ENCODE results near the gene CCDC88C.

CCDC88C gene

GRCh38 chr14:91377700-91378652, 39.6 kb downstream of the CCDC88C start:
- no peak for DNase-seq (ENCODE audit: low read depth)

- DNase-seq (ENCODE audit: low read depth), result no peak
These were observed 40.8 kb downstream of the CCDC88C start for GRCh38 chr14:91376547-91377477.

GRCh38 chr14:91375720-91376452, 41.7 kb downstream of the CCDC88C start:
- DNase-seq (ENCODE audit: low read depth), result no peak

- no peak for DNase-seq (ENCODE audit: low read depth)
These were observed 42.5 kb downstream of the CCDC88C start for GRCh38 chr14:91374879-91375702.

- DNase-seq (ENCODE audit: low read depth), result no peak
These were observed 43.2 kb downstream of the CCDC88C start for GRCh38 chr14:91374287-91374878.

GRCh38 chr14:91373591-91374254, 43.9 kb downstream of the CCDC88C start:
- DNase-seq (ENCODE audit: low read depth), result no peak

GRCh38 chr14:91372671-91373495, 44.7 kb downstream of the CCDC88C start:
- DNase-seq (ENCODE audit: low read depth), result no peak

- DNase-seq (ENCODE audit: low read depth), result no peak
These were observed 45.6 kb downstream of the CCDC88C start for GRCh38 chr14:91371990-91372375.

GRCh38 chr14:91371011-91371989, 46.3 kb downstream of the CCDC88C start:
- DNase-seq (ENCODE audit: low read depth), result no peak

- DNase-seq (ENCODE audit: low read depth), result no peak
These were observed 47.8 kb downstream of the CCDC88C start for GRCh38 chr14:91369628-91370445.

GRCh38 chr14:91368776-91369416, 48.7 kb downstream of the CCDC88C start:
- no peak for DNase-seq (ENCODE audit: low read depth)

- DNase-seq (ENCODE audit: low read depth), result peak; percentile 35
These were observed 50.1 kb downstream of the CCDC88C start for GRCh38 chr14:91367173-91368171.

- DNase-seq (ENCODE audit: low read depth), result no peak
These were observed 50.9 kb downstream of the CCDC88C start for GRCh38 chr14:91366749-91367148.

- DNase-seq (ENCODE audit: low read depth), result no peak
These were observed 52.1 kb downstream of the CCDC88C start for GRCh38 chr14:91365552-91365951.

- no peak for DNase-seq (ENCODE audit: low read depth)
These were observed 52.9 kb downstream of the CCDC88C start for GRCh38 chr14:91364524-91365270.
